CD14-positive monocyte (primary cell): ENCODE results near the gene CPED1. TPM values are rescaled to one million over a fixed set of nuclear protein-coding genes. Genes with fewer than 3 reads are reported as not detected.

Experiments used
- DNase-seq, 3 donors: peaks; one replicate each; pipeline ENCODE4 v3.0.0-alpha.2; 2011 to 2022
- H2AFZ ChIP-seq: 2 replicates; pipeline ENCODE4 v1.6.0; 2012; ENCODE audit warnings: mild to moderate bottlenecking, low read depth, low read length, inconsistent platforms; ENCODE audit not compliant: insufficient read depth, poor library complexity, severe bottlenecking
- H3K27ac ChIP-seq, 2 donors: 1 replicate in 1 of 2; 2 replicates in 1 of 2; pipeline ENCODE4 v1.5.1; 2012 to 2013; ENCODE audit warnings: low read length in 2 of 2, control low read depth in 1 of 2, inconsistent platforms in 1 of 2, low read depth in 1 of 2, mild to moderate bottlenecking in 1 of 2
- H3K27me3 ChIP-seq, 2 donors: one replicate each; pipeline versions ENCODE4 v1.6.0 to v1.6.1; 2011 to 2013; ENCODE audit warnings: low read length in 2 of 2; ENCODE audit not compliant: control insufficient read depth in 2 of 2, insufficient read depth in 2 of 2
- H3K36me3 ChIP-seq, 2 donors: replicated peaks in 1 of 2; 1 replicate in 1 of 2; 2 replicates in 1 of 2; pipeline versions ENCODE4 v1.5.1 to v1.6.1; 2012 to 2013; ENCODE audit warnings: low read length in 2 of 2, control low read depth in 1 of 2, inconsistent platforms in 1 of 2, mild to moderate bottlenecking in 1 of 2; ENCODE audit not compliant: insufficient read depth in 2 of 2, control insufficient read depth in 1 of 2
- H3K4me1 ChIP-seq, 2 donors: 1 replicate in 1 of 2; 2 replicates in 1 of 2; pipeline versions ENCODE4 v1.5.1 to v1.6.1; 2012 to 2013; ENCODE audit warnings: low read length in 2 of 2, control low read depth in 1 of 2, inconsistent platforms in 1 of 2, mild to moderate bottlenecking in 1 of 2, moderate library complexity in 1 of 2; ENCODE audit not compliant: insufficient read depth in 2 of 2, control insufficient read depth in 1 of 2
- H3K4me2 ChIP-seq: replicated peaks from 2 replicates; pipeline ENCODE3; 2012; ENCODE audit warnings: low read length, moderate library complexity, mild to moderate bottlenecking; ENCODE audit not compliant: poor library complexity, severe bottlenecking; ENCODE audit errors: extremely low read depth
- H3K4me3 ChIP-seq, 3 experiments: fragments of 200-600 bp in 1 of 3; sonication (generic) in 1 of 3; replicated peaks in 1 of 3; 1 replicate in 2 of 3; 2 replicates in 1 of 3; pipeline ENCODE4 v1.5.1; 2011 to 2013; ENCODE audit warnings: low read length in 3 of 3, mild to moderate bottlenecking in 3 of 3, control low read depth in 2 of 3, low read depth in 2 of 3, inconsistent platforms in 1 of 3, moderate library complexity in 1 of 3
- H3K79me2 ChIP-seq: 2 replicates; pipeline ENCODE4 v1.6.0; 2012; ENCODE audit warnings: mild to moderate bottlenecking, control low read depth, inconsistent platforms, low read length, moderate library complexity; ENCODE audit not compliant: insufficient read depth
- H3K9ac ChIP-seq: 2 replicates; pipeline ENCODE4 v1.6.0; 2017; ENCODE audit warnings: low read length, mild to moderate bottlenecking; ENCODE audit not compliant: insufficient read depth, poor library complexity, severe bottlenecking
- H3K9me3 ChIP-seq, 2 donors: replicated peaks in 1 of 2; 1 replicate in 1 of 2; 2 replicates in 1 of 2; pipeline versions ENCODE4 v1.5.1 to v1.6.1; 2012 to 2013; ENCODE audit warnings: low read length in 2 of 2, control low read depth in 1 of 2; ENCODE audit not compliant: control insufficient read depth in 1 of 2, insufficient read depth in 1 of 2
- H4K20me1 ChIP-seq: 2 replicates; pipeline ENCODE4 v1.6.0; 2012; ENCODE audit warnings: mild to moderate bottlenecking, low read length, control low read depth, moderate library complexity; ENCODE audit not compliant: insufficient read depth
- H3K27ac Mint-ChIP-seq, 7 donors: one replicate each; pipeline ENCODE4 v1.8.0; 2020; ENCODE audit warnings: mild to moderate bottlenecking in 7 of 7, mixed read lengths in 7 of 7, moderate library complexity in 6 of 7, inconsistent platforms in 2 of 7
- H3K27me3 Mint-ChIP-seq, 3 donors: one replicate each; pipeline ENCODE4 v1.8.0; 2021 to 2022; ENCODE audit warnings: low read depth in 3 of 3, mild to moderate bottlenecking in 3 of 3, mixed read lengths in 3 of 3, moderate library complexity in 3 of 3, inconsistent platforms in 1 of 3
- H3K36me3 Mint-ChIP-seq, 2 donors: one replicate each; pipeline ENCODE4 v1.8.0; 2020; ENCODE audit warnings: mixed read lengths in 2 of 2, inconsistent platforms in 1 of 2, mild to moderate bottlenecking in 1 of 2
- H3K4me1 Mint-ChIP-seq: one replicate; pipeline ENCODE4 v1.8.0; 2020; ENCODE audit warnings: mild to moderate bottlenecking, mixed read lengths
- H3K4me3 Mint-ChIP-seq, 2 donors: one replicate each; pipeline ENCODE4 v1.8.0; 2020; ENCODE audit warnings: mild to moderate bottlenecking in 2 of 2, mixed read lengths in 2 of 2, moderate library complexity in 1 of 2
- H3K9me3 Mint-ChIP-seq, 7 donors: one replicate each; pipeline ENCODE4 v1.8.0; 2020 to 2022; ENCODE audit warnings: mixed read lengths in 7 of 7, mild to moderate bottlenecking in 6 of 7, moderate library complexity in 6 of 7, inconsistent platforms in 2 of 7
- CTCF ChIP-seq: fragments of 200-600 bp; IDR thresholded peaks from one replicate; pipeline ENCODE4 v1.8.0; 2022; ENCODE audit warnings: antibody characterized with exemption, mild to moderate bottlenecking
- WGBS: methylation state at CpG from one replicate; pipeline ENCODE4 v1.1.5; 2013; ENCODE audit warnings: missing lambda C conversion rate; ENCODE audit not compliant: insufficient coverage; 5-methylcytosine and 5-hydroxymethylcytosine counted together
- intact Hi-C, 2 donors: fragments of 100-400 bp; cut with micrococcal nuclease; formaldehyde crosslinking; loops; one replicate each; pipeline versions ENCODE4 v1.15.0 to v1.15.1; 2023
- polyA plus RNA-seq, 3 donors: library from polyadenylated mRNA; depleted of rRNA in 1 of 3; unstranded in 2 of 3; stranded (reverse) in 1 of 3; fragments of 300-500 nt in 2 of 3; fragments of >200 nt in 1 of 3; fragmentation: Illumina TruSeq in 2 of 3; gene quantifications; 1 replicate in 2 of 3; 2 replicates in 1 of 3; pipeline ENCODE4 v1.2.3, GENCODE V29; 2012 to 2021

Gene CPED1
- polyA plus RNA-seq, 3 donors, result 9.8 to 30.0 (median 20.4) TPM

GRCh38 chr7:120951309-120951699 is 37.2 kb upstream of the CPED1 start:
- intact Hi-C loops, result no loop called here
- DNase-seq, result no peak
- no CpG with 5 or more reads among the region's 8 CpGs for WGBS

GRCh38 chr7:120951826-120952225 is 36.7 kb upstream of the CPED1 start:
- peaks cover 0 to 2% (median 0%) of the 10 kb centered on the region in 7 donors for H3K9me3 Mint-ChIP-seq
- no peak overlapping the region for H3K9ac ChIP-seq
- H4K20me1 ChIP-seq, result peaks cover 22% of the 10 kb centered on the region
- H3K4me2 ChIP-seq, result peak overlapping the region; percentile 79
- H3K36me3 ChIP-seq, result peaks cover 37 to 45% of the 10 kb centered on the region in 2 donors
- H3K79me2 ChIP-seq, result peaks cover 28% of the 10 kb centered on the region
- TF ChIP-seq CTCF, result no peak
- peak overlapping the region in 1 of 2 donors; percentile 95 for H3K4me3 Mint-ChIP-seq
- intact Hi-C loops, result no loop called here
- no CpG with 5 or more reads among the region's 2 CpGs for WGBS
- H3K36me3 Mint-ChIP-seq, result peaks cover 31 to 39% of the 10 kb centered on the region in 2 donors
- no peaks in the 10 kb centered on the region for H3K9me3 ChIP-seq
- peak overlapping the region in 1 of 3 experiments; percentile 80 for H3K4me3 ChIP-seq
- H3K27me3 Mint-ChIP-seq, result peaks cover 1 to 5% (median 2%) of the 10 kb centered on the region in 3 donors
- peak overlapping the region in 1 of 2 donors; percentile 94 for H3K27ac ChIP-seq
- DNase-seq, result no peak
- no peaks in the 10 kb centered on the region for H3K27me3 ChIP-seq
- peaks cover 13 to 19% of the 10 kb centered on the region in 2 donors for H3K4me1 ChIP-seq
- peak overlapping the region; percentile 69 for H2AFZ ChIP-seq
- peak overlapping the region; percentile 66 to 100 (median 99) for H3K27ac Mint-ChIP-seq
- H3K4me1 Mint-ChIP-seq, result peaks cover 16% of the 10 kb centered on the region

More at GRCh38 chr7:120951309-120951699, 37.2 kb upstream of the CPED1 start:
- Histone ChIP-seq H3K9ac (peak overlapping the region; percentile 93), H3K4me1 (peaks cover 13 to 19% of the 10 kb centered on the region in 2 donors), H3K79me2 (peaks cover 28% of the 10 kb centered on the region), H3K36me3 (peaks cover 33 to 40% of the 10 kb centered on the region in 2 donors), H3K4me2 (peak overlapping the region; percentile 79), H3K27me3 (no peaks in the 10 kb centered on the region), H4K20me1 (peaks cover 22% of the 10 kb centered on the region), H3K4me3 (peak overlapping the region; percentile 71 to 82 (median 80)), H3K27ac (peak overlapping the region; percentile 84 to 94), H3K9me3 (no peaks in the 10 kb centered on the region), H2AFZ (peak overlapping the region; percentile 69)
- TF ChIP-seq CTCF, result no peak
- Mint-ChIP-seq H3K4me3 (peak overlapping the region; percentile 90 to 95), H3K9me3 (peaks cover 0 to 2% (median 0%) of the 10 kb centered on the region in 7 donors), H3K27me3 (peaks cover 1 to 5% (median 2%) of the 10 kb centered on the region in 3 donors), H3K4me1 (peaks cover 16% of the 10 kb centered on the region), H3K36me3 (peaks cover 27 to 34% of the 10 kb centered on the region in 2 donors), H3K27ac (peak overlapping the region; percentile 97 to 100 (median 99))
